Parathyroid adenoma (tissue), 2 donors: ENCODE results near the gene SERTAD2.

ENCODE experiments used
- H2AFZ ChIP-seq: fragments of 300-600 bp; sonication (generic); one replicate; pipeline ENCODE4 v1.7.0; 2017; ENCODE audit warnings: antibody characterized with exemption, mild to moderate bottlenecking
- H3K27ac ChIP-seq: fragments of 300-600 bp; sonication (generic); one replicate; pipeline ENCODE4 v1.7.0; 2017
- H3K27me3 ChIP-seq: fragments of 300-600 bp; sonication (generic); one replicate; pipeline ENCODE4 v1.7.0; 2017; ENCODE audit warnings: low read length; ENCODE audit not compliant: control insufficient read depth, insufficient read depth
- H3K36me3 ChIP-seq: fragments of 300-600 bp; sonication (generic); one replicate; pipeline ENCODE4 v1.7.0; 2017; ENCODE audit warnings: low read length; ENCODE audit not compliant: control insufficient read depth, insufficient read depth
- H3K4me1 ChIP-seq: fragments of 300-600 bp; sonication (generic); one replicate; pipeline ENCODE4 v1.7.0; 2017; ENCODE audit warnings: control low read depth
- H3K4me2 ChIP-seq: fragments of 300-600 bp; sonication (generic); one replicate; pipeline ENCODE4 v1.7.0; 2017; ENCODE audit warnings: low read length
- H3K4me3 ChIP-seq: fragments of 300-600 bp; sonication (generic); one replicate; pipeline ENCODE4 v1.7.0; 2017; ENCODE audit warnings: low read depth, low read length
- H3K79me2 ChIP-seq: fragments of 300-600 bp; sonication (generic); one replicate; pipeline ENCODE4 v1.7.0; 2017; ENCODE audit warnings: control low read depth
- H3K9ac ChIP-seq: fragments of 300-600 bp; sonication (generic); one replicate; pipeline ENCODE4 v1.7.0; 2017; ENCODE audit warnings: mild to moderate bottlenecking
- H3K9me3 ChIP-seq: fragments of 300-600 bp; sonication (generic); one replicate; pipeline ENCODE4 v1.7.0; 2017; ENCODE audit warnings: low read length; ENCODE audit not compliant: control insufficient read depth
- TF ChIP-seq, protein P1 (sequence below): fragments of 300-600 bp; sonication (generic); IDR thresholded peaks from one replicate; pipeline ENCODE4 v1.7.0; 2017; ENCODE audit warnings: antibody characterized with exemption, mild to moderate bottlenecking
- donor health status: primary hyperparathyroidism.

The SERTAD2 gene

DNA sequence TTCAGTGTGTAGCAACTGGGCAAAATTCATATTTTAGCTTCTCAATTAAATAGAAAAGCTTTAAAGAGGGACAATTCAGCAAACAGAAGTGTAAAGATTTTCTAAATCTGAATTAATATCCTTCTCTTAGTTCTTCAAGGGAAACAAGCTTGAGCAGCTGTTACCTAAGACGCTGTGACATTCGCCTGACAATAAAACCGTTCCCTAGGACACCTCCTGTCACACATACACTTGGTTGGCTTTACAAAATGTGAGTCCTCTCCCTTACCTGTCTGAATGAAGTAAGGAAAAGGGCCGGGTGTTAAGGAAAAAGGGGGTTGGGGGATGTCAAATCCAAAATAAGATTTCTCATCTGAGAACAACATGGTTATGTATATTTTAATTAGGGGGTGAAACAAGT is 2.1 kb downstream of the SERTAD2 start:
- Histone ChIP-seq H3K4me2 (peak overlapping the region; percentile 9), H3K9me3 (no peaks in the 10 kb centered on the region), H3K27ac (no peak overlapping the region), H2AFZ (no peak overlapping the region), H3K4me1 (peaks cover 38% of the 10 kb centered on the region), H3K79me2 (peaks cover 7% of the 10 kb centered on the region), H3K36me3 (no peaks in the 10 kb centered on the region), H3K27me3 (no peaks in the 10 kb centered on the region), H3K4me3 (peak overlapping the region; percentile 89), H3K9ac (no peak overlapping the region)
- TF ChIP-seq, protein P1, sequence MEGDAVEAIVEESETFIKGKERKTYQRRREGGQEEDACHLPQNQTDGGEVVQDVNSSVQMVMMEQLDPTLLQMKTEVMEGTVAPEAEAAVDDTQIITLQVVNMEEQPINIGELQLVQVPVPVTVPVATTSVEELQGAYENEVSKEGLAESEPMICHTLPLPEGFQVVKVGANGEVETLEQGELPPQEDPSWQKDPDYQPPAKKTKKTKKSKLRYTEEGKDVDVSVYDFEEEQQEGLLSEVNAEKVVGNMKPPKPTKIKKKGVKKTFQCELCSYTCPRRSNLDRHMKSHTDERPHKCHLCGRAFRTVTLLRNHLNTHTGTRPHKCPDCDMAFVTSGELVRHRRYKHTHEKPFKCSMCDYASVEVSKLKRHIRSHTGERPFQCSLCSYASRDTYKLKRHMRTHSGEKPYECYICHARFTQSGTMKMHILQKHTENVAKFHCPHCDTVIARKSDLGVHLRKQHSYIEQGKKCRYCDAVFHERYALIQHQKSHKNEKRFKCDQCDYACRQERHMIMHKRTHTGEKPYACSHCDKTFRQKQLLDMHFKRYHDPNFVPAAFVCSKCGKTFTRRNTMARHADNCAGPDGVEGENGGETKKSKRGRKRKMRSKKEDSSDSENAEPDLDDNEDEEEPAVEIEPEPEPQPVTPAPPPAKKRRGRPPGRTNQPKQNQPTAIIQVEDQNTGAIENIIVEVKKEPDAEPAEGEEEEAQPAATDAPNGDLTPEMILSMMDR = no peak

DNA sequence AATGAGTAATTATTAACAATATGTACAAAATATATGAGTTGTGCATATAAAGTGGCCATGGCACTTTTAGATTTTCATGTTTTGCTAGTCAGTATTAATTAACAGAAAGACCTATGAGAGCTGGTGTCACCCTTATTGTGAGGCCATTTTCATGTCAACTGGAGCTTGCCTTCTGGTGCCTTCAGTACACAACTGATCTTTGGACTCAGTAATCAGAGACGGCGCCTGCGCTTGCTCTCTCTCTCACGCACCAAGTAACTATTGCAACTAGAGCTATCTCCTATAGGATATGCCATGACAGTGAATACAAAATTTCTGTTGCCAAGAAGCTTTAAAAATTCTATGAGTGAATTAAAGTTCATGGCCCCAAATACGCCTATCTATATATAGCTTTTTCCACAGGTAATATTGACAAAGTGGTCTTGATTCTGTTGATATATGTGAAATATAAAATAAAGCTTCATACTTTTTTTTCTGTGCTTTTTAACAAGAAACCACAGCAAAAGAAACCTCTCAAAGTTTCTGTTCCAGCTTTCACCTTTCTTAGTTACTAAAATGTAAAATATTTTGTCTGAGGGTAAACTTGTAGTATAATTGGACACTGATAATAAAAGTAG is 2.9 kb downstream of the SERTAD2 start:
- Histone ChIP-seq H3K36me3 (no peaks in the 10 kb centered on the region), H3K27me3 (no peaks in the 10 kb centered on the region), H2AFZ (no peak overlapping the region), H3K9ac (no peak overlapping the region), H3K4me1 (peaks cover 41% of the 10 kb centered on the region), H3K9me3 (no peaks in the 10 kb centered on the region), H3K27ac (peak overlapping the region; percentile 25), H3K4me3 (peak overlapping the region; percentile 89), H3K79me2 (peaks cover 9% of the 10 kb centered on the region), H3K4me2 (peak overlapping the region; percentile 43)
- TF ChIP-seq, protein P1 = no peak

- H3K27ac ChIP-seq = peak overlapping the region; percentile 25
- TF ChIP-seq, protein P1 = no peak
- H3K4me2 ChIP-seq = peak overlapping the region; percentile 43
- H2AFZ ChIP-seq = no peak overlapping the region
- no peaks in the 10 kb centered on the region for H3K36me3 ChIP-seq
- H3K79me2 ChIP-seq = peaks cover 9% of the 10 kb centered on the region
- H3K4me1 ChIP-seq = peaks cover 44% of the 10 kb centered on the region
- H3K4me3 ChIP-seq = no peak overlapping the region
- H3K27me3 ChIP-seq = no peaks in the 10 kb centered on the region
- H3K9ac ChIP-seq = no peak overlapping the region
- H3K9me3 ChIP-seq = no peaks in the 10 kb centered on the region
These were observed 3.4 kb downstream of the SERTAD2 start for GRCh38 chr2:64650296-64650695.

- TF ChIP-seq, protein P1 = no peak
- Histone ChIP-seq H3K4me3 (peak overlapping the region; percentile 48), H3K36me3 (no peaks in the 10 kb centered on the region), H3K4me2 (peak overlapping the region; percentile 61), H3K4me1 (peaks cover 39% of the 10 kb centered on the region), H3K9me3 (no peaks in the 10 kb centered on the region), H3K79me2 (peaks cover 9% of the 10 kb centered on the region), H3K27me3 (no peaks in the 10 kb centered on the region), H3K27ac (peak overlapping the region; percentile 71), H3K9ac (no peak overlapping the region), H2AFZ (peak overlapping the region; percentile 50)
These were observed 4.1 kb downstream of the SERTAD2 start for GRCh38 chr2:64649626-64650025.

DNA sequence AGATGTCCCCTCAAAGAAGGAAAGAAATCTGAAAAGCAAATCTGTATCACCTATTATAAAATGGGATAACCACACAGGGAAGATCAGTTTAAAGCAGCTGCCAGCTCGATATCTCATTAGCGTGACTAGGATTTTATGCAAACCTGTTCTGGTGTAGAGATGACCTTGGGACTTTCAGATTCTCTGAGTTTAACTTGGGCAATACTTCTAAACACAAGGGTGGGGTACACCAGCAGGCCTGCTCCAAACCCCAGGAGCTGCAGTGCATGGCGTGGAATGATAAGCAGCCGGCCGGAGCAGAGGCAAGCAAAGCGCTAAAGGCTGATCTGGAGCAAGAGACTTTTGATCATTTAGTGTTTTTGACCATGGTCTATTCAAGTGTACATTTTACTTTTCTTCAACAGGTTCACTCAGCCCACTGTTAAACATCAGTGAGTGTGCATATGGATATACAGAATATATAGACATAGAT is 4.7 kb downstream of the SERTAD2 start:
- Histone ChIP-seq H3K9ac (no peak overlapping the region), H3K9me3 (no peaks in the 10 kb centered on the region), H2AFZ (peak overlapping the region; percentile 36), H3K36me3 (no peaks in the 10 kb centered on the region), H3K79me2 (peaks cover 11% of the 10 kb centered on the region), H3K4me3 (peak overlapping the region; percentile 48), H3K4me2 (peak overlapping the region; percentile 61), H3K27me3 (no peaks in the 10 kb centered on the region), H3K27ac (peak overlapping the region; percentile 71), H3K4me1 (peaks cover 44% of the 10 kb centered on the region)
- TF ChIP-seq, protein P1 = no peak
